Calu3 (cell line): ENCODE data around the gene LRRTM4. TPM values are rescaled to one million over a fixed set of nuclear protein-coding genes. Genes with fewer than 3 reads are reported as not detected.

Experiments
- BruUV-seq: library from RNA; stranded (reverse); fragments of 400-500 nt; replicated peaks from 2 replicates; lab custom pipeline; 2021; lab: Mats Ljungman, UMichigan
- CTCF ChIA-PET: fragments of 300-600 bp; sonication (Branson Sonifier 250); formaldehyde crosslinking; loops from one replicate; lab custom pipeline; 2022; ENCODE audit warnings: antibody characterized with exemption; lab: Charles Lee
- DNase-seq: peaks from one replicate; pipeline ENCODE4 v3.0.0; 2022
- H3K27ac Mint-ChIP-seq: one replicate; pipeline ENCODE4 v1.8.0; 2022; ENCODE audit warnings: mixed read lengths; ENCODE audit not compliant: unreplicated experiment
- H3K27me3 Mint-ChIP-seq: one replicate; pipeline ENCODE4 v1.8.0; 2022; ENCODE audit warnings: mixed read lengths; ENCODE audit not compliant: unreplicated experiment
- H3K36me3 Mint-ChIP-seq: one replicate; pipeline ENCODE4 v1.8.0; 2022; ENCODE audit warnings: mild to moderate bottlenecking, moderate library complexity, mixed read lengths; ENCODE audit not compliant: insufficient read depth, unreplicated experiment
- H3K4me1 Mint-ChIP-seq: one replicate; pipeline ENCODE4 v1.8.0; 2022; ENCODE audit warnings: mild to moderate bottlenecking, low read depth, mixed read lengths; ENCODE audit not compliant: unreplicated experiment
- H3K4me3 Mint-ChIP-seq: one replicate; pipeline ENCODE4 v1.8.0; 2022; ENCODE audit warnings: mild to moderate bottlenecking, low read depth, moderate library complexity, mixed read lengths; ENCODE audit not compliant: unreplicated experiment
- H3K9me3 Mint-ChIP-seq: one replicate; pipeline ENCODE4 v1.8.0; 2022; ENCODE audit warnings: low read depth, mixed read lengths; ENCODE audit not compliant: unreplicated experiment
- intact Hi-C: fragments of 100-400 bp; cut with micrococcal nuclease; formaldehyde crosslinking; loops from one replicate; pipeline ENCODE4 v1.10.0; 2022; ENCODE audit not compliant: unreplicated experiment
- total RNA-seq: library from RNA; stranded (reverse); gene quantifications from 2 replicates; pipeline ENCODE4 v1.2.3, GENCODE V29; 2022
- TF ChIP-seq, protein P1 (sequence below): fragments of 200-600 bp; IDR thresholded peaks from one replicate; pipeline ENCODE4 v1.8.0; 2022; ENCODE audit warnings: antibody characterized with exemption; ENCODE audit not compliant: unreplicated experiment

LRRTM4 gene
- total RNA-seq, 1 experiment from 2014 or later = not detected

DNA sequence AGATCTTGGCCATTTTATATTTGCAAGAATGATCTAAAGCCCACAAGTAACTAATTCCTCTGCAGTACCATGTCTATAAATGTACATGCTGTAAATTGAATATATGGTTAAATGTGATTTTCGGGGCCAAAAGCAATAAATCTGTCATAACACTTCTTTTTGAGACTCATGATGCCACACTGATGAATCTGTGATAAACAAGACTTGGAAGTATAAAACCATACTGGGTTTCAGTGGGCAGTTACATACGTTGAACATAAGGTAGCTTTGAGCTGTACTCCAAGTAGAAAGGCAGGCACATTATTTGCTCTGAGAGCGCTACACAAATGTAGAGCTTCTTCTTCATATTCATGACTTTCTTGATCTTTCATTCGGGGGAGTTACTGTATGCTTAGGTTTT is 792.2 kb downstream of the LRRTM4 start:
- Mint-ChIP-seq H3K36me3 (no peaks in the 10 kb centered on the region), H3K27ac (no peak overlapping the region), H3K4me3 (no peak overlapping the region), H3K4me1 (no peaks in the 10 kb centered on the region), H3K27me3 (no peaks in the 10 kb centered on the region), H3K9me3 (peaks cover 5% of the 10 kb centered on the region)
- DNase-seq = no peak
- CTCF ChIA-PET = no interaction called here
- BruUV-seq = no TSS peak
- TF ChIP-seq, protein P1, sequence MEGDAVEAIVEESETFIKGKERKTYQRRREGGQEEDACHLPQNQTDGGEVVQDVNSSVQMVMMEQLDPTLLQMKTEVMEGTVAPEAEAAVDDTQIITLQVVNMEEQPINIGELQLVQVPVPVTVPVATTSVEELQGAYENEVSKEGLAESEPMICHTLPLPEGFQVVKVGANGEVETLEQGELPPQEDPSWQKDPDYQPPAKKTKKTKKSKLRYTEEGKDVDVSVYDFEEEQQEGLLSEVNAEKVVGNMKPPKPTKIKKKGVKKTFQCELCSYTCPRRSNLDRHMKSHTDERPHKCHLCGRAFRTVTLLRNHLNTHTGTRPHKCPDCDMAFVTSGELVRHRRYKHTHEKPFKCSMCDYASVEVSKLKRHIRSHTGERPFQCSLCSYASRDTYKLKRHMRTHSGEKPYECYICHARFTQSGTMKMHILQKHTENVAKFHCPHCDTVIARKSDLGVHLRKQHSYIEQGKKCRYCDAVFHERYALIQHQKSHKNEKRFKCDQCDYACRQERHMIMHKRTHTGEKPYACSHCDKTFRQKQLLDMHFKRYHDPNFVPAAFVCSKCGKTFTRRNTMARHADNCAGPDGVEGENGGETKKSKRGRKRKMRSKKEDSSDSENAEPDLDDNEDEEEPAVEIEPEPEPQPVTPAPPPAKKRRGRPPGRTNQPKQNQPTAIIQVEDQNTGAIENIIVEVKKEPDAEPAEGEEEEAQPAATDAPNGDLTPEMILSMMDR = no peak
- intact Hi-C loops = no loop called here

DNA sequence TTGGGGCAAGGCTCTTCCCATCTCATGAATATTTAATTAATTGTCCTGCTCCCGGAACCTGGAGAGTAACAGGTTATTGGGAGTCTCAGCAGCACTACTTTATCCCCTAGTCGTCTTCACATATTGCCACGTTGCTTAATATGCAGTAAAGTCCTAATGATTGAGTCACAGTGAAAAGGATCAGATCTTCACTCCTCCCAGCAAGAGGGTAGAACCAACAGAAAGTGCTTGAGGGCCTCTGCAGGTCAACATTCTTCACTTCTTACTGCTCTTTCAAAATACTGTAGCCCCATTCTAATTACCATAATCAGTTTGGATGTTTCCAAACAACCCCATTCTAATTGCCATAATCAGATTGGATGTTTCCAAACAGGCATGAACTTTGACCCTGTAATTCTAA is 801.0 kb downstream of the LRRTM4 start:
- H3K4me3 Mint-ChIP-seq = no peak overlapping the region
- TF ChIP-seq, protein P1 = no peak
- no peaks in the 10 kb centered on the region for H3K27me3 Mint-ChIP-seq
- CTCF ChIA-PET = no interaction called here
- BruUV-seq = no TSS peak
- intact Hi-C loops = no loop called here
- no peak for DNase-seq
- H3K27ac Mint-ChIP-seq = no peak overlapping the region
- no peaks in the 10 kb centered on the region for H3K4me1 Mint-ChIP-seq
- peaks cover 2% of the 10 kb centered on the region for H3K9me3 Mint-ChIP-seq
- no peaks in the 10 kb centered on the region for H3K36me3 Mint-ChIP-seq

DNA sequence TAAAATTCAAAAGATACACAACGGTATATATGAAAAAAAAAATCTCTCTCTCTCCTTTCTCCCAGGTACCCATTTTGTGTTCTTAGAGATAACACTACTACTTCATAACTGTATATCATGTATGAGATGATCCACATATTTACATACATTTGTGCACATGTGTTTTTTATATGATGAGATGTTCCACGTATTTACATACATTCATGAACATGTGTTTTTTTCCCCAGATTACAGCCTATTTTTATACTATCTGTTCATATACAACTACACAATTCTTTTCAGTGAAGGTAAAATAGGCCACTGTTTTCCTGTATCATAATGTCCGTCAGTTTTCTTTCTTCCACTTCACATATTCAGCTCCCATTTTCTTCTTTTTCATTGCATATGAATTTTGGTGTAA is 808.9 kb downstream of the LRRTM4 start:
- TF ChIP-seq, protein P1 = no peak

DNA sequence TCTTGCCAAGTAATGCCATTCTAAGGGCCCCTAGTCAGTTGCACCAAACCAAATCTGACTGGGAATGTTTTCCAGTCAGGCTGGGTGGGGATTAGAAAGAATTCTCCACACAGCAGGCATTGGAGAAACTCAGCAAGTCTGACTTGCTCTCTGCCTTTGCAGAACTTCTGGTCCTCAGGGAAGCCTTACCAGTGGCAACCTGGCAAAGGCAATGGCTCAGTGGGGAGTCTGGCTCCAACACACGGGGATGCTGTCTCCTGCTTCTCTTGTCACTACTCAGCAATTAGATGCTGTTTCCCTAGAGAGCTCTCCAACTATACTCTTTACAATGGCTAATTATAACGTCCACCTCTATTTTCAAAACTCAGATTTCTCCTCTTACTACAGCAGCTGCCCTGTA is 810.7 kb downstream of the LRRTM4 start:
- Mint-ChIP-seq H3K27ac (no peak overlapping the region), H3K27me3 (no peaks in the 10 kb centered on the region)
- no TSS peak for BruUV-seq

More for the DNA sequence above, 808.9 kb downstream of the LRRTM4 start:
- Mint-ChIP-seq H3K27ac (no peak overlapping the region), H3K27me3 (no peaks in the 10 kb centered on the region), H3K4me3 (no peak overlapping the region), H3K36me3 (no peaks in the 10 kb centered on the region), H3K9me3 (peaks cover 8% of the 10 kb centered on the region), H3K4me1 (no peaks in the 10 kb centered on the region)
- intact Hi-C loops = no loop called here
- CTCF ChIA-PET = no interaction called here
- no TSS peak for BruUV-seq
- DNase-seq = no peak

More for the DNA sequence above, 810.7 kb downstream of the LRRTM4 start:
- Mint-ChIP-seq H3K4me1 (no peaks in the 10 kb centered on the region), H3K4me3 (no peak overlapping the region), H3K36me3 (no peaks in the 10 kb centered on the region), H3K9me3 (peaks cover 12% of the 10 kb centered on the region)
- TF ChIP-seq, protein P1 = no peak
- CTCF ChIA-PET = no interaction called here
- no peak for DNase-seq
- intact Hi-C loops = no loop called here
